H1 (cell line): Measurements from ENCODE around the gene NFE2L2. TPM values are rescaled to one million over a fixed set of nuclear protein-coding genes. Genes with fewer than 3 reads are reported as not detected.

Experiments used
- CTCF ChIA-PET: fragments of 300-600 bp; sonication (Branson Sonifier 250); formaldehyde crosslinking; loops from one replicate; lab custom pipeline; 2021; ENCODE audit not compliant: partially characterized antibody; lab: Charles Lee
- POLR2A ChIA-PET: fragments of 300-600 bp; sonication (Branson Sonifier 250); formaldehyde crosslinking; loops from one replicate; lab custom pipeline; 2021; ENCODE audit warnings: inconsistent platforms; ENCODE audit not compliant: partially characterized antibody; lab: Charles Lee
- DNase-seq, 2 experiments: peaks; one replicate each; pipeline versions ENCODE4 v3.0.0 to v3.0.0-alpha.2; 2010 to 2022; ENCODE audit warnings: low spot score in 2 of 2, low read depth in 1 of 2, mixed read lengths in 1 of 2
- FAIRE-seq: peaks from 2 replicates; lab custom pipeline; 2011; peaks lifted over from hg19 to GRCh38; lab: Jason Lieb, UNC
- H2AFZ ChIP-seq: 2 replicates; pipeline ENCODE4 v1.8.1; 2012; ENCODE audit warnings: low read length, inconsistent platforms
- H2AK5ac ChIP-seq: 2 replicates; pipeline ENCODE4 v1.6.1; 2013; ENCODE audit warnings: low read depth, low read length
- H2BK120ac ChIP-seq: replicated peaks from 2 replicates; pipeline ENCODE3; 2013; ENCODE audit warnings: low read depth, low read length, inconsistent platforms
- H2BK12ac ChIP-seq: 2 replicates; pipeline ENCODE4 v1.6.1; 2013; ENCODE audit warnings: low read depth, low read length
- H2BK15ac ChIP-seq: 2 replicates; pipeline ENCODE4 v1.6.1; 2013; ENCODE audit warnings: low read length
- H2BK20ac ChIP-seq: 2 replicates; pipeline ENCODE4 v1.6.1; 2013; ENCODE audit warnings: low read length
- H2BK5ac ChIP-seq: 2 replicates; pipeline ENCODE4 v1.6.1; 2013; ENCODE audit warnings: low read depth, low read length
- H3K14ac ChIP-seq: 2 replicates; pipeline ENCODE4 v1.6.1; 2013; ENCODE audit warnings: inconsistent platforms; ENCODE audit not compliant: insufficient read length
- H3K18ac ChIP-seq: 2 replicates; pipeline ENCODE4 v1.6.1; 2013; ENCODE audit warnings: low read length; ENCODE audit errors: extremely low read depth
- H3K23ac ChIP-seq: 2 replicates; pipeline ENCODE4 v1.6.1; 2013; ENCODE audit warnings: inconsistent platforms; ENCODE audit not compliant: insufficient read length
- H3K23me2 ChIP-seq: 2 replicates; pipeline ENCODE4 v1.6.1; 2013; ENCODE audit warnings: low read depth, low read length
- H3K27ac ChIP-seq: 2 replicates; pipeline ENCODE4 v1.6.1; 2011; ENCODE audit warnings: low read depth, low read length, inconsistent platforms
- H3K27me3 ChIP-seq, 4 experiments: replicated peaks in 1 of 4; 1 replicate in 1 of 4; 2 replicates in 3 of 4; pipeline versions ENCODE4 v1.6.1 to v1.8.1; 2011 to 2013; ENCODE audit warnings: low read length in 3 of 4, mild to moderate bottlenecking in 3 of 4, inconsistent platforms in 2 of 4, mixed read lengths in 2 of 4, moderate library complexity in 1 of 4; ENCODE audit not compliant: control insufficient read depth in 3 of 4, insufficient read depth in 3 of 4; ENCODE audit errors: extremely low read depth in 1 of 4
- H3K36me3 ChIP-seq, 4 experiments: 2 replicates each; pipeline versions ENCODE4 v1.6.1 to v1.8.1; 2011 to 2013; ENCODE audit warnings: mild to moderate bottlenecking in 4 of 4, low read length in 3 of 4, moderate library complexity in 2 of 4, control low read depth in 1 of 4, inconsistent platforms in 1 of 4; ENCODE audit not compliant: insufficient read depth in 4 of 4, control insufficient read depth in 2 of 4
- H3K4ac ChIP-seq: replicated peaks from 2 replicates; pipeline ENCODE3; 2013; ENCODE audit warnings: low read length, low read depth, mixed read lengths, inconsistent platforms; ENCODE audit not compliant: insufficient read length
- H3K4me1 ChIP-seq, 4 experiments: replicated peaks in 1 of 4; 1 replicate in 1 of 4; 2 replicates in 3 of 4; pipeline versions ENCODE4 v1.6.1 to v1.8.1; 2011 to 2013; ENCODE audit warnings: low read length in 3 of 4, inconsistent platforms in 2 of 4, mixed read lengths in 1 of 4; ENCODE audit not compliant: insufficient read depth in 4 of 4, control insufficient read depth in 3 of 4
- H3K4me2 ChIP-seq, 2 experiments: 2 replicates each; pipeline versions ENCODE4 v1.6.1 to v1.8.1; 2011 to 2013; ENCODE audit warnings: low read depth in 2 of 2, low read length in 2 of 2, control low read depth in 1 of 2, inconsistent platforms in 1 of 2, mild to moderate bottlenecking in 1 of 2; ENCODE audit not compliant: insufficient read depth in 1 of 2
- H3K4me3 ChIP-seq, 4 experiments: fragments of 200-600, 300-600 bp in 1 of 4; sonication (generic), shearing (Covaris generic), sonication (Bioruptor Twin) in 1 of 4; 2 replicates each; pipeline versions ENCODE4 v1.5.1 to v1.8.1; 2011 to 2016; ENCODE audit warnings: low read length in 4 of 4, low read depth in 3 of 4, control low read depth in 2 of 4, inconsistent platforms in 2 of 4, mild to moderate bottlenecking in 2 of 4, mixed read lengths in 1 of 4, moderate library complexity in 1 of 4; ENCODE audit not compliant: insufficient read depth in 2 of 4; ENCODE audit errors: extremely low read depth in 1 of 4
- H3K56ac ChIP-seq: replicated peaks from 2 replicates; pipeline ENCODE3; 2013; ENCODE audit warnings: low read depth, mild to moderate bottlenecking, mixed read lengths, low read length, inconsistent platforms; ENCODE audit not compliant: insufficient read length
- H3K79me1 ChIP-seq: 2 replicates; pipeline ENCODE4 v1.6.1; 2013; ENCODE audit warnings: low read depth, low read length, control low read depth
- H3K79me2 ChIP-seq, 2 experiments: 2 replicates each; pipeline versions ENCODE4 v1.6.1 to v1.8.1; 2012 to 2013; ENCODE audit warnings: low read length in 2 of 2, mild to moderate bottlenecking in 2 of 2, inconsistent platforms in 1 of 2; ENCODE audit not compliant: insufficient read depth in 2 of 2, control insufficient read depth in 1 of 2
- H3K9ac ChIP-seq, 4 experiments: replicated peaks in 1 of 4; 1 replicate in 1 of 4; 2 replicates in 3 of 4; pipeline versions ENCODE4 v1.6.1 to v1.8.1; 2011 to 2013; ENCODE audit warnings: low read depth in 3 of 4, low read length in 3 of 4, control low read depth in 2 of 4, mild to moderate bottlenecking in 2 of 4, moderate library complexity in 2 of 4, inconsistent platforms in 1 of 4; ENCODE audit errors: extremely low read depth in 1 of 4
- H3K9me3 ChIP-seq, 2 experiments: 2 replicates each; pipeline versions ENCODE4 v1.6.1 to v1.8.1; 2012 to 2013; ENCODE audit warnings: mild to moderate bottlenecking in 2 of 2, moderate library complexity in 2 of 2, control low read depth in 1 of 2, inconsistent platforms in 1 of 2, low read depth in 1 of 2, low read length in 1 of 2, mixed read lengths in 1 of 2; ENCODE audit not compliant: insufficient read depth in 2 of 2
- H4K20me1 ChIP-seq, 2 experiments: replicated peaks in 1 of 2; 2 replicates each; pipeline versions ENCODE3 to v1.8.1; 2011 to 2013; ENCODE audit warnings: inconsistent platforms in 2 of 2, low read length in 2 of 2, mild to moderate bottlenecking in 1 of 2; ENCODE audit not compliant: insufficient read depth in 2 of 2, control insufficient read depth in 1 of 2
- H4K5ac ChIP-seq: 2 replicates; pipeline ENCODE4 v1.6.1; 2013; ENCODE audit warnings: low read length, low read depth, mixed read lengths, inconsistent platforms; ENCODE audit not compliant: insufficient read length
- H4K8ac ChIP-seq: 2 replicates; pipeline ENCODE4 v1.8.0; 2013; ENCODE audit warnings: mild to moderate bottlenecking, moderate library complexity, low read length, inconsistent platforms; ENCODE audit not compliant: insufficient read depth; ENCODE audit errors: extremely low read depth
- H4K91ac ChIP-seq: replicated peaks from 2 replicates; pipeline ENCODE3; 2013; ENCODE audit warnings: low read length, mixed read lengths, inconsistent platforms; ENCODE audit not compliant: insufficient read length
- ATF3 ChIP-seq: IDR thresholded peaks from 2 replicates; pipeline ENCODE4 v1.6.1; 2011; ENCODE audit warnings: low read depth, mild to moderate bottlenecking, low read length; ENCODE audit not compliant: insufficient read depth
- BRCA1 ChIP-seq: IDR thresholded peaks from 2 replicates; pipeline ENCODE4 v1.6.1; 2012; ENCODE audit warnings: low read depth, low read length, improper control_type of control experiment
- CTBP2 ChIP-seq: IDR thresholded peaks from 2 replicates; pipeline ENCODE4 v1.7.0; 2011; ENCODE audit warnings: borderline replicate concordance, mild to moderate bottlenecking, moderate library complexity, mixed read lengths, low read length; ENCODE audit not compliant: insufficient read depth, insufficient read length
- E2F6 ChIP-seq: IDR thresholded peaks from 2 replicates; pipeline ENCODE4 v1.6.1; 2012; ENCODE audit warnings: inconsistent platforms
- NANOG ChIP-seq: IDR thresholded peaks from 2 replicates; pipeline ENCODE4 v1.6.1; 2011; ENCODE audit warnings: low read length, low read depth, mild to moderate bottlenecking, inconsistent platforms; ENCODE audit not compliant: insufficient read depth, poor library complexity, severe bottlenecking
- PHF8 ChIP-seq: fragments of 200-600 bp; sonication (generic); conservative IDR thresholded peaks from 2 replicates; pipeline ENCODE4 v1.7.1; 2012; ENCODE audit warnings: low read depth, mild to moderate bottlenecking, inconsistent platforms, low read length, moderate library complexity
- POLR2AphosphoS5 ChIP-seq: IDR thresholded peaks from 2 replicates; pipeline ENCODE4 v1.6.1; 2011; ENCODE audit warnings: low read depth, low read length
- RBBP5 ChIP-seq: IDR thresholded peaks from 2 replicates; pipeline ENCODE4 v1.7.1; 2012; ENCODE audit warnings: low read depth, mild to moderate bottlenecking, inconsistent platforms, low read length, moderate library complexity, borderline replicate concordance
- RNF2 ChIP-seq: fragments of 200-900, 300-1000 bp; sonication (generic); IDR thresholded peaks from 2 replicates; pipeline ENCODE4 v1.7.1; 2016; ENCODE audit warnings: borderline replicate concordance, low read depth, mild to moderate bottlenecking, antibody characterized with exemption, low read length; ENCODE audit not compliant: poor library complexity, severe bottlenecking; ENCODE audit errors: missing control alignments
- ZNF274 ChIP-seq: IDR thresholded peaks from 2 replicates; pipeline ENCODE4 v1.7.0; 2012; ENCODE audit warnings: low read length, borderline replicate concordance; ENCODE audit errors: extremely low read depth
- WGBS, 2 experiments: shearing (Covaris generic) in 1 of 2; methylation state at CpG; one replicate each; pipeline versions ENCODE4 v1.1.6 to v1.1.7; 2013 to 2015; ENCODE audit warnings: low lambda C conversion rate in 2 of 2, mixed read lengths in 2 of 2, inconsistent platforms in 1 of 2, low coverage in 1 of 2, missing lambda C conversion rate in 1 of 2; ENCODE audit not compliant: insufficient replicate concordance in 2 of 2, insufficient coverage in 1 of 2, insufficient read length in 1 of 2; ENCODE audit errors: extremely low coverage in 1 of 2, missing lambda C conversion rate in 1 of 2; 5-methylcytosine and 5-hydroxymethylcytosine counted together
- polyA plus RNA-seq, 7 experiments: library from polyadenylated mRNA; depleted of rRNA in 3 of 7; stranded (reverse) in 5 of 7; unstranded in 2 of 7; fragments of >200 nt in 5 of 7; fragments of 200-250 nt in 2 of 7; gene quantifications; 1 replicate in 5 of 7; 2 replicates in 1 of 7; 4 replicates in 1 of 7; pipeline versions ENCODE4 v1.2.1 to v1.2.3, GENCODE V29; 2011 to 2013; ENCODE audit warnings: missing spikeins in 2 of 7, mixed read lengths in 2 of 7
- total RNA-seq: library from RNA; stranded (reverse); fragmentation: NEBNext Ultra II Directional; extraction: Animal tissue kit (Norgen Biotek cat#: 25700); gene quantifications from 2 replicates; pipeline ENCODE4 v1.2.1, GENCODE V29; 2021

Gene NFE2L2
- total and polyA plus RNA-seq, 2 of the 8 experiments (the other 6 are each of a cell fraction or from before 2014, with no cell fraction given), result 33.2 to 34.5 TPM

- H2BK15ac ChIP-seq, result no peak overlapping the region
- H3K23me2 ChIP-seq, result no peaks in the 10 kb centered on the region
- no peak overlapping the region for H2AFZ ChIP-seq
- FAIRE-seq, result no peak
- H4K8ac ChIP-seq, result no peak overlapping the region
- no peak overlapping the region for H2AK5ac ChIP-seq
- no peak overlapping the region for H3K4ac ChIP-seq
- H2BK120ac ChIP-seq, result no peak overlapping the region
- no peaks in the 10 kb centered on the region for H3K9me3 ChIP-seq
- no peak overlapping the region for H4K5ac ChIP-seq
- H2BK5ac ChIP-seq, result no peak overlapping the region
- WGBS, 2 experiments, result 93% methylated on average over 5 of the region's 5 CpGs; no CpG with 5 or more reads in 1 of the 2 experiments
- H3K23ac ChIP-seq, result no peak overlapping the region
- H3K27me3 ChIP-seq, result no peaks in the 10 kb centered on the region
- ChIA-PET CTCF (interaction anchor here (0.6 to 1.6 kb wide), 7 partner anchors 10 to 86 kb away, joined by 3 to 5 read pairs (median 4); no protein-coding TSS in a partner anchor), POLR2A (interaction anchor here (1.1 to 10.4 kb wide), 7 partner anchors 10 to 38 kb away, joined by 3 to 74 read pairs (median 6); partner anchors contain the start of genes HNRNPA3 and NFE2L2)
- H3K79me1 ChIP-seq, result peaks cover 15% of the 10 kb centered on the region
- H3K18ac ChIP-seq, result no peak overlapping the region
- no peak for DNase-seq
- H4K91ac ChIP-seq, result no peak overlapping the region
- H3K14ac ChIP-seq, result no peak overlapping the region
- H3K9ac ChIP-seq, result no peak overlapping the region
- no peaks in the 10 kb centered on the region for H3K36me3 ChIP-seq
- H4K20me1 ChIP-seq, result peaks cover 11 to 19% of the 10 kb centered on the region in 2 experiments
- H3K4me3 ChIP-seq, result no peak overlapping the region
- H2BK20ac ChIP-seq, result no peak overlapping the region
- no peak overlapping the region for H2BK12ac ChIP-seq
- H3K4me2 ChIP-seq, result no peak overlapping the region
- H3K56ac ChIP-seq, result no peak overlapping the region
- no peak overlapping the region for H3K27ac ChIP-seq
- H3K4me1 ChIP-seq, result peaks cover 2 to 11% (median 4%) of the 10 kb centered on the region in 4 experiments; a peak in 3 of 7 replicates
- H3K79me2 ChIP-seq, result peaks cover 12 to 92% of the 10 kb centered on the region in 2 experiments
- TF ChIP-seq POLR2AphosphoS5 (no peak), NANOG (no peak), PHF8 (no peak), RNF2 (no peak), ZNF274 (no peak), ATF3 (no peak), BRCA1 (no peak), E2F6 (no peak), CTBP2 (no peak), RBBP5 (no peak)
These were observed 14.1 kb downstream of the NFE2L2 start for GRCh38 chr2:177250461-177250860.
